Activated CD8-positive, alpha-beta memory T cell treated with anti-CD3 and anti-CD28 coated beads, Interleukin-2, amount 50 U/mL, for 4 hours (primary cell): ENCODE results near the gene MRS2.
"Not testable (repeated sequence)": the region's sequence is repeated elsewhere in the genome, so short reads cannot be mapped to it uniquely, and the experiment has no call there.

Experiments used
- DNase-seq: peaks from one replicate; pipeline ENCODE4 v3.0.0-alpha.2; 2020

The MRS2 gene

DNA sequence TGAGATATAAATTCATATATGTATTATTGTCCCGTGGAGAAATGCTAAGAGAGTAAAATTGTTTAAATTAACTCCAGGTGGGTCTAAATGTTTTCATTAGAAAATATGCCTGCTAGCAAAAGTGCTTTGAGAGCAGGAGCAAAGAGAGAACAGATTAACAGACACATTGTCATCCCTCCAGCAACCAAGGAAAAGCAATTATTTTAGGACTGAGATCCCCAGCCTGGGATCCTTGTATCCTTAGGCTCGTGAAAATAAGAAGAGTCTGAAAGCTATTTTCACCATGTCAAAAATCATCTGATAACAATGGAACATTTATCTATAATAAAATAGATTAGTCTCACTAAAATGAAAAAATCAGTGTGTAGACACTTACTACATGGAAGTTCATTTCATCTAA lies 11.5 kb upstream of the MRS2 start:
- DNase-seq: no peak

GRCh38 chr6:24391756-24392405 lies 10.9 kb upstream of the MRS2 start:
- no peak for DNase-seq

- DNase-seq: no peak
Observed at GRCh38 chr6:24394061-24394779, 8.5 kb upstream of the MRS2 start.

DNA sequence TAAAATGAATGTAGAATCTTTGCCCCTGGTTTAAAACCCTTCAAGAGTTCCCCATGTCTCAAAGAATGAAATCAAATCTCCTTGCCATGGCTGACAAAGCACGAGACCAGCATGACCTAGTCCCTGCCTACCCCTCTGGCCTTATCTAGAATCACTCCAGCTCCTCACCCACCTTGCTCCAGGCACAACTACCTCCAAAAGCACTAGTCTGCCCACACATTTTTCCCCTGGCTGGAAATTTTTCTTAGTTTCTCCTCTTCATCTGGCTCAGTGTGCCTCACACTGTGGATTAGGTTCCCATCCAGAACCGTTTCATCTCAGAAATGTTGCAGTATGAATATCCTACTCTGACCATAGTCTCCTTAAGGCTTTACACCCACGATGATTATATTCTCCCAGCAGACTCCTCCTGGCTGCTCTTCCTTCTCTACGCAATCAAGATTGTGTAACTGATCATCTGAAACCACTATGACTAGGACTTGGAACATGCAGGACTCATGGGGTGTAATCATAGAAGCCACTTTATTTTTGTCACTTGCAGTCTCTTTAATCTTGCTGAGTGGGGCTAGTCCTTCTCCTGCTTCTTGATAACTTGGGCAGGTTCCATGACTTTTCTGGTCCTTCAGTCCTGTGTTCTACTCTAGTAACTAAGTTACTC lies 7.8 kb upstream of the MRS2 start:
- no peak for DNase-seq

DNA sequence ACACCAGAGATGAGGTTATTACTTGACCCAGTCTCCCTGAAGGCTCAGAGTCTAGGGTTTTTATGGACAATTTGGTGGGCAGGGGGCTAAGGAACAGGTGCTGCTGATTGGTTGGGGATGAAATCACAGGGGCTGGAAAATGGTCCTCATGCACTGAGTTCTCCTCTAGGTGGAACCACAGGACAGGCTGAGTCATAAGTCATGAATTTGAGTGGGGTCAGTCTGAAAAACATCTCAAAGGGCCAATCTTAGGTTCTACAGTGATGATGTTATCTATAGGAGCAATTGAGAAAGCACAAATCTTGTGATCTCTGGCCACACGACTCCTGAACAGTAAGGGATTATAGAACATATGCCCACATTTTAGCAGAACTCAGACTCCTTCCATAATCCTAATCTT lies 5.9 kb upstream of the MRS2 start:
- DNase-seq: no peak

DNA sequence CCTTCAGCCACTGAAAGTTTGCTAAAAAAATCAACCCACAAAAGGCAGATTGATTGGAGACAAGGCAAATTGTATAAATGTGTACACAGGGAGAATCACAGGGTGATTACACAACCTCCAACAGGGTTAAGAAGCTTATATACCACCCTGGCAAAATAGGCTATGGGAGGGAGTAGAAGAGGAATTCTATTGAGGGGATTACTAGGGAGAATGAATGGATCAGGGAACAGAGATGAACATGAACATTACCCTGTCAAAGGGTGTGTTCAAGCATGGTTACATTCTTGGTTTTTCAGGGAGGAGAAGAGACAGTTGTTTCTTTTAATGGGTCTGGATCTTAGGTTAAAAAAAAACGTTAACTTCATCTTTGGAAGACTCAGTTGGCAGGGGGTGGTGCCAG lies 5.1 kb upstream of the MRS2 start:
- no peak for DNase-seq

- not testable (repeated sequence) for DNase-seq
Observed at GRCh38 chr6:24400045-24401039, 2.4 kb upstream of the MRS2 start.

GRCh38 chr6:24401458-24401857 lies 1.3 kb upstream of the MRS2 start:
- no peak for DNase-seq

DNA sequence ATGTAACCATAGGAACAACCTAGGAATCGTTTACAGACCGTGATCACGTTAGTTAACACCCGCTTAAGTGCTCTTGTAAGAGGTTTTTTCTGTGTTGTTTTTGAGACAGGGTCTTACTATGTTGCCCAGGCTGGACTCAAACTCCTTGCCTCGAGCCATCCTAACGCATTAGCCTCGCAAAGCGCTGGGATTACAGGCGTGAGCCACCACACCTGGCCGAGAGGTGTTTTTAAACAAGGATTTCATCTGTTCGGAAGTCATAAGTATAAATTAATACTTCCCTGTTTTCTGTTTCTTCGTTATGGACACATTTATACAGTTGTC lies 727 bp downstream of the MRS2 start:
- no peak for DNase-seq

GRCh38 chr6:24405262-24405661 lies 2.5 kb downstream of the MRS2 start:
- no peak for DNase-seq

GRCh38 chr6:24408719-24409410 lies 6.1 kb downstream of the MRS2 start:
- no peak for DNase-seq

GRCh38 chr6:24410622-24411021 lies 7.9 kb downstream of the MRS2 start:
- no peak for DNase-seq

DNA sequence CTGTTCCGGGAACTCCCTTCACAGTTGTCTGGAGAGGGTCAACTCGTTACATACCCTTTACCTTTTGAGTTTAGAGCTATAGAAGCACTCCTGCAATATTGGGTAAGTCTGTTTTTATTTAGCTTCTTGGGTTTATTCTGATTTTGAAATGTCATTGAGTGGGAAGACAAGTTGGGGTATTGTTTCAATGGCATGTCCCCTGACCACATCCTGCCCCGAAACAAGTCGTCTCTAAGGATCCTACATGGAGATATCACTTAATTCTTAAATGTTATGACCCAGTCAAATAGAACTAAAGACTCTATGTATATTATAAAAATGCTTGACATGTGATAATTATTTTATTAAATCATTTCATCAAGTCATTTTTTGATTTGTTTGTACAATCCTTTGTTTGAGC lies 9.6 kb downstream of the MRS2 start:
- DNase-seq: no peak

DNA sequence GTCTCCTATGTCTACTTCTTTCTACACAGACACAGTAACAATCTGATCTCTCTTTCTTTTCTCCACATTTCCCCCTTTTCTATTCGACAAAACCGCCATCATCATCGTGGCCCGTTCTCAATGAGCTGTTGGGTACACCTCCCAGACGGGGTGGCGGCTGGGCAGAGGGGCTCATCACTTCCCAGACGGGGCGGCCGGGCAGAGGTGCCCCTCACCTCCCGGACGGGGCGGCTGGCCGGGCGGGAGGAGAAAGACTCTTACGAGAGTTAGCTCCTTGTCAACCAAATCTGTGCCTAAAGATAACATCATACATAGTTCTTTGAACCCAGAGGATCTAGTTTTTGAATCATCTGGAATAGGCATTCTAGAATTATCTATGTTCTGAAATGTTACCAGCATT lies 11.8 kb downstream of the MRS2 start:
- not testable (repeated sequence) for DNase-seq

DNA sequence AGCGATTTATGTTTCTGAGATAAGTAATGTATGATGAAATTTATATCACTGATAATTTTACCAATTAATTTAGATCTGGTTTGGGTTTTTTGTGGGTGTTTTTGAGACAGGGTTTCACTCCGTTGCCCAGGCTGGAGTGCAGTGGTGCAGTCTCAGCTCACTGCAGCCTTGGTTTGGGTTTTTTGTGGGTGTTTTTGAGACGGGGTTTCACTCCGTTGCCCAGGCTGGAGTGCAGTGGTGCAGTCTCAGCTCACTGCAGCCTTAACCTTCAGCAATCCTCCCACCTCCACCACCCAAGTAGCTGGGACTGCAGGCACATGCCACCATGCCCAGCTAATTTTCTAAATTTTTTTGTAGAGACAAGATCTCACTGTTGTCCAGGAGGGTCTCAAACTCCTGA lies 13.0 kb downstream of the MRS2 start:
- DNase-seq: no peak

DNA sequence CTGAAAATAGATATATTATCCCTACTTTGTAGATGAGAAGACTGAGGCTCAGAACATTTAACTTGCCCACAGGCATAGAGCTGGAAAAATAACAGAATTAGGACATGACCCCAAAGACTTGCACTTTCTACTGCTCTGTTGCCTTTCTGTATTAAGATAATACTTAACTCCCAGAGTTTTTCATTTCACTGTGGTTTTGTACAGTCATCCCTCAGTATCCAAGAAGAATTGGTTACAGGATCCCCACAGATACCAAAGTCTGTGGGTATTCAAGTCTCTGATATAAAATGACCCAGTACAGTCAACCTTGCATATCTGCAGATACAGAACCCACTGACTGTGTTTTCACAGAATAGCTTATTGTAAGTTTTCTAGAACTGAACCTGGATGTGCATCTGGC lies 16.8 kb downstream of the MRS2 start:
- DNase-seq: no peak

GRCh38 chr6:24425091-24425490 lies 22.4 kb downstream of the MRS2 start:
- no peak for DNase-seq

DNA sequence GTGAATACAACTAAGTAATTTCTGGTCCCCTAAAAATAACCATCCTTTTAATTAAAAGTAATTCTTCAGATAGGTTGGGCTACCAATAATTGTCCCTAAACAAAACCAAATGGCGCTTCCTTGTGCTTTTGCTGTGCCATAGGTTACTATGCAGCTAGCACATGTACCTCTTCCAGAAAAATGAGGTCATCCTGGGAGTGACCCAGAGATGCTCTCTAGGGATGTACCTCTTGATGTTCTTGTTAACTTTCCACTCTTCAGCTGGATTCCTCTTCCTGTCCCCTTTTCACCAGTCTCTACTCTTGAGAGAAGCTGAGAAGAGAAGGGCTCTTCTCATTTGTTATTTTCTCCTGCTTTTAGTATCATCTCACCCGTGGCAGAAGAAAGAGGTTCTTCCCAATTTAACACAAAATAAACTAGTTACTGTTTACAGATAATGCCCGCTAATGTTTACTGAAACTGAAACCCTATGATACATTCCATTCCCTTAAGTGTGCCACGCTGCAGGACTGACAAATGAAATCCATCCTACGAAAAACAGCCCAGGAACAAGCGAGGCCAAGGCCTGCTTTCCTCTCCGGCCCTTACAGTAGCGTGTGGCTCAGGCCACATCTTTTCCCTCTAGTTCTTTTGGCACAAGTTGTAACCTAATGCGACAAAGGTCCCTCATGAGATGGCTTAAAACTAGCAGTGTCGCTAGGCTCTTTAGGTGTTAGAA lies 24.2 kb downstream of the MRS2 start:
- DNase-seq: no peak

- DNase-seq: no peak
Observed at GRCh38 chr6:24428615-24429014, 25.9 kb downstream of the MRS2 start.

- no peak for DNase-seq
Observed at GRCh38 chr6:24429146-24429545, 26.4 kb downstream of the MRS2 start.

DNA sequence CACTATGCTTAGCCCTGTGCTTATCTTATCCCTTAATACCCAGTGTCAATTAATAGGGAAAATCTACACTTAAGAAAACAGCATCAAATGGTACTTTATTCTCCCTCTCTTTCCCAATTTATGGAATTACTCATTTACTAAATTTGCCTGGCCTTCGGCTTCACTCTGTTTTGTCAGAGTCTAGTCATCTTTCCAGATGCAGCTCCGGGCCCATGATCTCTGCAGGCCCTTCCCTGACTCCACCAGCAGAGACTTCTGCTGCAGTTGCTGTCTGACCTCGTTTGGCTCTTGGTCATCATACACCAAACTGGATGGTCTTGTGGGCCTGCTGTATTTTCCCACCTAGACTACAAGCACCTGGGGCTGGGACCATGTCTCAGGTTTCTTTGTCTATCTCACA lies 27.4 kb downstream of the MRS2 start:
- no peak for DNase-seq

DNA sequence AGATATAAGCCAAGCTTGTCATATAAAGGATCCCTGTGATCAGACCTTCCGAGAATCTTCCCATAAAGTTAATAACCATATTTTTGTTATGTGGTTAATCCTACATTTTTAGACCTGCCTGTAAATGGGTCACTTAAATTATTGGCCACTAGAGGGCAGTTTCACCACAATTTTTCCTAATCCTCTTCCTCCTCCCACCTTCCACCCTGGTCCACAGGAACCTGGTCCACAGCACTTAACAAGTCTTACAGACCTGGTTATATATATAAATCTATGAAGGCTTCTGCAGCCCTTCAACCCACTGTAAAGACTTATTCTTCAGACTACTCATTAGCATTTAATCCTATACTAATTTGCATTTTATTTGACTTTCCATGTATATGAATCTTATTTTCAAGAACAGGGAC lies 28.3 kb downstream of the MRS2 start:
- DNase-seq: no peak
